Ishikawa (cell line): ENCODE data around the gene OXTR.

ENCODE experiments used
- EP300 ChIP-seq: IDR thresholded peaks from 2 replicates; pipeline ENCODE4 v1.6.1; 2012; ENCODE audit warnings: borderline replicate concordance
- TAF1 ChIP-seq: IDR thresholded peaks from 2 replicates; pipeline ENCODE4 v1.6.1; 2012; ENCODE audit warnings: low read depth, mild to moderate bottlenecking

GRCh38 chr3:8764528-8764927 is 4.9 kb downstream of the OXTR start:
- TF ChIP-seq EP300 (no peak), TAF1 (no peak)
